BLaER1 treated with 17β-estradiol and CSF1 and Interleukin-3, amounts not matched to agents 10 nM and 100 nM (cell line): ENCODE data around the gene KCNA5.

Experiments used
- H3K27ac ChIP-seq, 11 experiments: shearing (Covaris generic); formaldehyde crosslinking; 2 replicates each; pipeline ENCODE4 v1.8.1; 2022
- H3K27me3 ChIP-seq, 11 experiments: shearing (Covaris generic); formaldehyde crosslinking; 2 replicates each; pipeline ENCODE4 v1.8.1; 2022
- H3K36me3 ChIP-seq, 11 experiments: shearing (Covaris generic); formaldehyde crosslinking; 2 replicates each; pipeline ENCODE4 v1.8.1; 2022
- H3K4me1 ChIP-seq, 10 experiments: shearing (Covaris generic); formaldehyde crosslinking; 2 replicates each; pipeline ENCODE4 v1.8.1; 2022
- H3K4me2 ChIP-seq, 11 experiments: shearing (Covaris generic); formaldehyde crosslinking; 2 replicates each; pipeline ENCODE4 v1.8.1; 2022
- H3K4me3 ChIP-seq, 10 experiments: shearing (Covaris generic); formaldehyde crosslinking; 2 replicates each; pipeline ENCODE4 v1.8.1; 2022
- H3K9ac ChIP-seq, 11 experiments: shearing (Covaris generic); formaldehyde crosslinking; 2 replicates each; pipeline ENCODE4 v1.8.1; 2022
- H3K9me3 ChIP-seq, 11 experiments: shearing (Covaris generic); formaldehyde crosslinking; replicated peaks in 1 of 11; 2 replicates each; pipeline ENCODE4 v1.8.1; 2022
- H4K20me1 ChIP-seq, 11 experiments: shearing (Covaris generic); formaldehyde crosslinking; 2 replicates each; pipeline ENCODE4 v1.8.1; 2022
- Cebpa-rat ChIP-seq, 11 experiments: shearing (Covaris generic); IDR thresholded peaks; 2 replicates each; pipeline ENCODE4 v1.8.1; 2022

The KCNA5 gene

GRCh38 chr12:5047094-5047493, 3.4 kb downstream of the KCNA5 start:
- H3K27ac ChIP-seq: no peak overlapping the region
- H3K4me3 ChIP-seq: no peak overlapping the region
- H3K36me3 ChIP-seq: no peaks in the 10 kb centered on the region
- H3K9me3 ChIP-seq: peaks cover 0 to 17% (median 9%) of the 10 kb centered on the region in 11 experiments; a peak in 13 of 22 replicates
- no peak for TF ChIP-seq Cebpa-rat (IDR thresholded peaks at IDR 0.05)
- H3K9ac ChIP-seq: 0 out of 22 replicates have a peak overlapping the region, but pooled peaks of 1 of the 11 experiments have one; percentile 1
- peaks cover 22 to 93% (median 89%) of the 10 kb centered on the region in 10 experiments for H3K4me1 ChIP-seq
- peak overlapping the region in 9 of 11 experiments; percentile 1 to 94 (median 87); a peak in 17 of 22 replicates for H3K4me2 ChIP-seq
- peaks cover 0 to 82% (median 0%) of the 10 kb centered on the region in 11 experiments; a peak in 9 of 22 replicates for H3K27me3 ChIP-seq
- peaks cover 0 to 19% (median 0%) of the 10 kb centered on the region in 11 experiments; a peak in 4 of 22 replicates for H4K20me1 ChIP-seq

- TF ChIP-seq Cebpa-rat (IDR thresholded peaks at IDR 0.05): no peak
- Histone ChIP-seq H3K4me1 (peaks cover 28 to 93% (median 90%) of the 10 kb centered on the region in 10 experiments), H3K9ac (no peak overlapping the region), H3K4me2 (peak overlapping the region in 9 of 11 experiments; percentile 1 to 94 (median 87); a peak in 17 of 22 replicates), H3K27ac (no peak overlapping the region), H3K9me3 (peaks cover 0 to 17% (median 9%) of the 10 kb centered on the region in 11 experiments; a peak in 13 of 22 replicates), H3K36me3 (no peaks in the 10 kb centered on the region), H3K27me3 (peaks cover 0 to 78% (median 0%) of the 10 kb centered on the region in 11 experiments; a peak in 9 of 22 replicates), H4K20me1 (peaks cover 0 to 23% (median 0%) of the 10 kb centered on the region in 11 experiments; a peak in 4 of 22 replicates), H3K4me3 (no peak overlapping the region)
Observed at GRCh38 chr12:5047729-5048128, 4.0 kb downstream of the KCNA5 start.

GRCh38 chr12:5050542-5050941, 6.9 kb downstream of the KCNA5 start:
- peaks cover 32 to 95% (median 87%) of the 10 kb centered on the region in 10 experiments for H3K4me1 ChIP-seq
- peak overlapping the region in 4 of 11 experiments; percentile 75 to 85 (median 76); a peak in 6 of 22 replicates for H3K27ac ChIP-seq
- H3K4me2 ChIP-seq: peak overlapping the region in 10 of 11 experiments; percentile 71 to 95 (median 90); a peak in 19 of 22 replicates
- peaks cover 0 to 19% (median 0%) of the 10 kb centered on the region in 11 experiments; a peak in 4 of 22 replicates for H4K20me1 ChIP-seq
- H3K27me3 ChIP-seq: peaks cover 0 to 63% (median 0%) of the 10 kb centered on the region in 11 experiments; a peak in 5 of 22 replicates
- H3K36me3 ChIP-seq: no peaks in the 10 kb centered on the region
- H3K4me3 ChIP-seq: no peak overlapping the region
- H3K9ac ChIP-seq: no peak overlapping the region; a peak in 1 of 22 replicates
- TF ChIP-seq Cebpa-rat (IDR thresholded peaks at IDR 0.05): no peak
- peaks cover 0 to 2% (median 0%) of the 10 kb centered on the region in 11 experiments; a peak in 1 of 22 replicates for H3K9me3 ChIP-seq

GRCh38 chr12:5051334-5051733, 7.7 kb downstream of the KCNA5 start:
- H3K4me3 ChIP-seq: peak overlapping the region in 4 of 10 experiments; percentile 5 to 49 (median 28); a peak in 5 of 20 replicates
- H4K20me1 ChIP-seq: peaks cover 0 to 19% (median 0%) of the 10 kb centered on the region in 11 experiments; a peak in 4 of 22 replicates
- no peak for TF ChIP-seq Cebpa-rat (IDR thresholded peaks at IDR 0.05)
- peaks cover 32 to 90% (median 79%) of the 10 kb centered on the region in 10 experiments for H3K4me1 ChIP-seq
- H3K9me3 ChIP-seq: no peaks in the 10 kb centered on the region; a peak in 1 of 22 replicates
- no peaks in the 10 kb centered on the region for H3K36me3 ChIP-seq
- peak overlapping the region in 7 of 11 experiments; percentile 39 to 65 (median 54); a peak in 13 of 22 replicates for H3K9ac ChIP-seq
- peak overlapping the region; percentile 71 to 95 (median 88) for H3K4me2 ChIP-seq
- peaks cover 0 to 59% (median 0%) of the 10 kb centered on the region in 11 experiments; a peak in 5 of 22 replicates for H3K27me3 ChIP-seq
- H3K27ac ChIP-seq: peak overlapping the region in 8 of 11 experiments; percentile 17 to 85 (median 72); a peak in 15 of 22 replicates

- no peaks in the 10 kb centered on the region; a peak in 1 of 22 replicates for H3K9me3 ChIP-seq
- H3K4me1 ChIP-seq: peaks cover 32 to 84% (median 73%) of the 10 kb centered on the region in 10 experiments
Observed at GRCh38 chr12:5051913-5052312, 8.2 kb downstream of the KCNA5 start.

GRCh38 chr12:5052348-5052747, 8.7 kb downstream of the KCNA5 start:
- Histone ChIP-seq H3K4me1 (peaks cover 32 to 80% (median 69%) of the 10 kb centered on the region in 10 experiments), H4K20me1 (peaks cover 0 to 19% (median 0%) of the 10 kb centered on the region in 11 experiments; a peak in 4 of 22 replicates), H3K4me2 (peak overlapping the region; percentile 71 to 95 (median 88)), H3K4me3 (peak overlapping the region in 4 of 10 experiments; percentile 19 to 38 (median 24); a peak in 6 of 20 replicates), H3K9ac (peak overlapping the region in 3 of 11 experiments; percentile 1 to 49 (median 8); a peak in 2 of 22 replicates), H3K27me3 (peaks cover 0 to 48% (median 0%) of the 10 kb centered on the region in 11 experiments; a peak in 5 of 22 replicates), H3K36me3 (no peaks in the 10 kb centered on the region), H3K27ac (peak overlapping the region in 6 of 11 experiments; percentile 42 to 85 (median 76); a peak in 12 of 22 replicates), H3K9me3 (no peaks in the 10 kb centered on the region; a peak in 1 of 22 replicates)
- no peak for TF ChIP-seq Cebpa-rat (IDR thresholded peaks at IDR 0.05)

More at GRCh38 chr12:5051913-5052312, 8.2 kb downstream of the KCNA5 start:
- no peaks in the 10 kb centered on the region for H3K36me3 ChIP-seq
- H3K9ac ChIP-seq: peak overlapping the region in 7 of 11 experiments; percentile 39 to 65 (median 54); a peak in 14 of 22 replicates
- peak overlapping the region; percentile 71 to 95 (median 88) for H3K4me2 ChIP-seq
- H3K4me3 ChIP-seq: peak overlapping the region in 5 of 10 experiments; percentile 5 to 49 (median 28); a peak in 4 of 20 replicates
- peak overlapping the region in 8 of 11 experiments; percentile 17 to 85 (median 72); a peak in 15 of 22 replicates for H3K27ac ChIP-seq
- peaks cover 0 to 53% (median 0%) of the 10 kb centered on the region in 11 experiments; a peak in 5 of 22 replicates for H3K27me3 ChIP-seq
- H4K20me1 ChIP-seq: peaks cover 0 to 19% (median 0%) of the 10 kb centered on the region in 11 experiments; a peak in 4 of 22 replicates
- no peak for TF ChIP-seq Cebpa-rat (IDR thresholded peaks at IDR 0.05)

- TF ChIP-seq Cebpa-rat (IDR thresholded peaks at IDR 0.05): no peak
- Histone ChIP-seq H3K4me2 (no peak overlapping the region), H3K9ac (no peak overlapping the region), H3K27me3 (no peaks in the 10 kb centered on the region), H3K9me3 (no peaks in the 10 kb centered on the region), H3K4me1 (peaks cover 0 to 20% (median 0%) of the 10 kb centered on the region in 10 experiments; a peak in 4 of 20 replicates), H3K4me3 (no peak overlapping the region), H3K36me3 (no peaks in the 10 kb centered on the region), H4K20me1 (no peaks in the 10 kb centered on the region), H3K27ac (no peak overlapping the region)
Observed at GRCh38 chr12:5059358-5059757, 15.7 kb downstream of the KCNA5 start.

GRCh38 chr12:5060958-5061357, 17.3 kb downstream of the KCNA5 start:
- H3K27ac ChIP-seq: no peak overlapping the region
- no peak for TF ChIP-seq Cebpa-rat (IDR thresholded peaks at IDR 0.05)
- H3K4me1 ChIP-seq: peaks cover 0 to 15% (median 2%) of the 10 kb centered on the region in 10 experiments; a peak in 10 of 20 replicates
- H3K27me3 ChIP-seq: no peaks in the 10 kb centered on the region
- no peak overlapping the region for H3K4me3 ChIP-seq
- no peaks in the 10 kb centered on the region for H3K9me3 ChIP-seq
- no peaks in the 10 kb centered on the region for H4K20me1 ChIP-seq
- H3K36me3 ChIP-seq: no peaks in the 10 kb centered on the region
- H3K9ac ChIP-seq: no peak overlapping the region
- H3K4me2 ChIP-seq: no peak overlapping the region

- Histone ChIP-seq H3K4me2 (peak overlapping the region in 3 of 11 experiments; percentile 19 to 31 (median 28); a peak in 2 of 22 replicates), H3K4me1 (peaks cover 0 to 23% (median 8%) of the 10 kb centered on the region in 10 experiments; a peak in 10 of 20 replicates), H3K9me3 (no peaks in the 10 kb centered on the region), H4K20me1 (no peaks in the 10 kb centered on the region), H3K9ac (no peak overlapping the region), H3K27ac (no peak overlapping the region), H3K4me3 (no peak overlapping the region), H3K36me3 (no peaks in the 10 kb centered on the region), H3K27me3 (no peaks in the 10 kb centered on the region)
- TF ChIP-seq Cebpa-rat (IDR thresholded peaks at IDR 0.05): no peak
Observed at GRCh38 chr12:5063149-5063548, 19.5 kb downstream of the KCNA5 start.
